Panc1 (cell line): ENCODE data around the gene C18orf54. TPM values are rescaled to one million over a fixed set of nuclear protein-coding genes. Genes with fewer than 3 reads are reported as not detected.
"Not testable (repeated sequence)": the region's sequence is repeated elsewhere in the genome, so short reads cannot be mapped to it uniquely, and the experiment has no call there.

Source experiments
- ATAC-seq: fragments of 200-7000 bp; cut with Tn5 transposase; 2 replicates; pipeline ENCODE4 v1.9.1; 2020; ENCODE audit warnings: mild to moderate bottlenecking, moderate library complexity
- Bru-seq: library from RNA; stranded (reverse); fragments of 400-500 nt; gene quantifications from one replicate; lab custom pipeline; 2021; lab: Mats Ljungman, UMichigan
- BruChase-seq, 2 experiments: library from RNA; stranded (reverse); fragments of 400-500 nt; gene quantifications; one replicate each; lab custom pipeline; 2021; lab: Mats Ljungman, UMichigan
- BruUV-seq: library from RNA; stranded (reverse); fragments of 400-500 nt; replicated peaks from 2 replicates; lab custom pipeline; 2021; lab: Mats Ljungman, UMichigan
- CTCF ChIA-PET: fragments of 300-600 bp; sonication (Branson Sonifier 250); formaldehyde crosslinking; loops from one replicate; lab custom pipeline; 2022; ENCODE audit warnings: antibody characterized with exemption; lab: Charles Lee
- POLR2A ChIA-PET: fragments of 300-600 bp; sonication (Branson Sonifier 250); formaldehyde crosslinking; loops from one replicate; lab custom pipeline; 2022; ENCODE audit warnings: antibody characterized with exemption; lab: Charles Lee
- DNase-seq: peaks from one replicate; pipeline ENCODE4 v3.0.0-alpha.2; 2010; ENCODE audit warnings: low read depth, low spot score
- H3K27ac ChIP-seq: 2 replicates; pipeline ENCODE4 v1.5.1; 2011; ENCODE audit warnings: mild to moderate bottlenecking, low read length, inconsistent platforms
- H3K27me3 ChIP-seq: fragments of 200-500 bp; sonication (Bioruptor generic); 2 replicates; pipeline ENCODE4 v1.6.0; 2014; ENCODE audit warnings: low read length, inconsistent platforms; ENCODE audit not compliant: control insufficient read depth, insufficient read depth
- H3K36me3 ChIP-seq: fragments of 200-500 bp; sonication (Bioruptor generic); 2 replicates; pipeline ENCODE4 v1.5.1; 2014; ENCODE audit warnings: inconsistent platforms, mild to moderate bottlenecking, low read length, moderate library complexity; ENCODE audit not compliant: control insufficient read depth, insufficient read depth
- H3K4me1 ChIP-seq: 2 replicates; pipeline ENCODE4 v1.5.1; 2011; ENCODE audit warnings: inconsistent platforms, mild to moderate bottlenecking, low read length, moderate library complexity; ENCODE audit not compliant: control insufficient read depth, insufficient read depth
- H3K4me3 ChIP-seq, 2 experiments: 2 replicates each; pipeline ENCODE4 v1.5.1; 2011 to 2012; ENCODE audit warnings: low read depth in 2 of 2, low read length in 2 of 2, mild to moderate bottlenecking in 2 of 2, inconsistent platforms in 1 of 2, moderate library complexity in 1 of 2
- H3K9me3 ChIP-seq: fragments of 200-500 bp; sonication (Bioruptor generic); 2 replicates; pipeline ENCODE4 v1.5.1; 2014; ENCODE audit warnings: low read depth, mild to moderate bottlenecking, inconsistent platforms, low read length, moderate library complexity; ENCODE audit not compliant: control insufficient read depth, insufficient read depth
- CTCF ChIP-seq: fragments of 450-650 bp; IDR thresholded peaks from 2 replicates; pipeline ENCODE4 v1.5.1; 2017; ENCODE audit warnings: mild to moderate bottlenecking
- POLR2AphosphoS5 ChIP-seq: IDR thresholded peaks from 2 replicates; pipeline ENCODE4 v1.6.1; 2012; ENCODE audit warnings: mild to moderate bottlenecking, low read depth, low read length, moderate library complexity
- SIN3A ChIP-seq: IDR thresholded peaks from 2 replicates; pipeline ENCODE4 v1.6.1; 2012; ENCODE audit warnings: low read depth, mild to moderate bottlenecking, low read length, moderate library complexity, borderline replicate concordance; ENCODE audit not compliant: insufficient read depth
- TCF7L2 ChIP-seq: IDR thresholded peaks from 2 replicates; pipeline ENCODE4 v1.6.1; 2011; ENCODE audit warnings: mild to moderate bottlenecking, low read depth, low read length, inconsistent platforms
- in situ Hi-C: cut with HindIII; loops from 2 replicates; pipeline ENCODE4 v1.10.0; 2016; ENCODE audit warnings: low sequenced_read_pairs, low pct_unique_long_range_greater_than_20kb
- intact Hi-C: fragments of 100-400 bp; cut with micrococcal nuclease; formaldehyde crosslinking; loops from one replicate; pipeline ENCODE4 v1.10.0; 2022; ENCODE audit not compliant: unreplicated experiment
- long read RNA-seq: library from polyadenylated mRNA; unstranded; transcript quantifications from one replicate; pipeline ENCODE4 v2.0.0, GENCODE V29; 2021; ENCODE audit not compliant: unreplicated experiment
- polyA plus RNA-seq: library from polyadenylated mRNA; unstranded; fragments of >200 nt; gene quantifications from one replicate; pipeline ENCODE4 v1.2.1, GENCODE V29; 2012; ENCODE audit warnings: missing spikeins; ENCODE audit not compliant: insufficient read length
- total RNA-seq: library from RNA; stranded (reverse); gene quantifications from one replicate; pipeline ENCODE4 v1.2.1, GENCODE V29; 2021; ENCODE audit not compliant: unreplicated experiment

The C18orf54 gene
- total RNA-seq (7.5 TPM), Bru-seq, nascent RNA (percentile 60 among the genes with signal in this experiment), BruChase-seq, experiment 1, labeled RNA remaining after a 2-hour chase (percentile 77 among the genes with signal in this experiment), BruChase-seq, experiment 2, labeled RNA remaining after a 6-hour chase (percentile 81 among the genes with signal in this experiment)
- 1.3 TPM for polyA plus RNA-seq
- long read RNA-seq, partial matches to known transcripts, result 2 of 5 reads
- long read RNA-seq, other reads (novel, unspliced or antisense), result 1 of 5 reads

GRCh38 chr18:54357660-54358494 is at the start of gene C18orf54, which contains the start of gene STARD6:
Gene C18orf54 (plus strand): TSS chr18:54357906. CDS start chr18:54360573, 2,667 bp downstream.
Gene STARD6 (minus strand): TSS chr18:54357858. CDS start chr18:54354573, 3,285 bp downstream.
- Histone ChIP-seq H3K9me3 (no peaks in the 10 kb centered on the region), H3K4me1 (peaks cover 2% of the 10 kb centered on the region; the same call in 1 of the 2 replicates), H3K27ac (peak within 1 kb of the TSS; percentile 86), H3K27me3 (no peaks in the 10 kb centered on the region), H3K4me3 (peak within 1 kb of the TSS; percentile 72 to 94), H3K36me3 (no peaks in the 10 kb centered on the region; the same call in 1 of the 2 replicates)
- intact Hi-C loops, result loop anchor here (10.0 kb wide), 1 partner anchor 83 kb away; no protein-coding TSS in a partner anchor
- ChIA-PET POLR2A (no interaction called here), CTCF (interaction anchor here (0.6 to 1.1 kb wide), 2 partner anchors 20 to 35 kb away, joined by 3 read pairs; no protein-coding TSS in a partner anchor)
- BruUV-seq, result no TSS peak
- peak; percentile 88; the same call in 1 of the 2 replicates for TF ChIP-seq SIN3A
- peak; percentile 66; the same call in 1 of the 2 replicates for TF ChIP-seq POLR2AphosphoS5
- peak; percentile 44 for TF ChIP-seq CTCF
- no peak for TF ChIP-seq TCF7L2
- in situ Hi-C loops, result no loop called here
- ATAC-seq (peak; percentile 96), DNase-seq (peak; percentile 42)

GRCh38 chr18:54309564-54309963 is 48.1 kb upstream of the C18orf54 start:
- H3K27ac ChIP-seq, H3K4me1 ChIP-seq, CTCF ChIA-PET, intact Hi-C loops, POLR2A ChIA-PET, H3K9me3 ChIP-seq, H3K36me3 ChIP-seq, in situ Hi-C loops, H3K4me3 ChIP-seq, ATAC-seq, H3K27me3 ChIP-seq, DNase-seq, BruUV-seq: not testable (repeated sequence)

GRCh38 chr18:54316071-54316820 is 41.5 kb upstream of the C18orf54 start:
- CTCF ChIA-PET, result no interaction called here
- POLR2A ChIA-PET, result no interaction called here
- TF ChIP-seq POLR2AphosphoS5 (no peak), TCF7L2 (no peak), CTCF (no peak), SIN3A (no peak)
- Histone ChIP-seq H3K27ac (no peak overlapping the region), H3K36me3 (no peaks in the 10 kb centered on the region), H3K4me3 (no peak overlapping the region), H3K27me3 (no peaks in the 10 kb centered on the region), H3K9me3 (no peaks in the 10 kb centered on the region), H3K4me1 (no peaks in the 10 kb centered on the region)
- no peak for DNase-seq
- intact Hi-C loops (no loop called here), in situ Hi-C loops (no loop called here)
- BruUV-seq, result no TSS peak
- ATAC-seq, result no peak
